HG02870 (cell line): ENCODE measurements around the gene C1QL4.
"Not testable (repeated sequence)": the region's sequence is repeated elsewhere in the genome, so short reads cannot be mapped to it uniquely, and the experiment has no call there.

Experiments
- ATAC-seq: cut with Tn5 transposase; IDR thresholded peaks from one replicate; pipeline ENCODE4 v1.9.1; 2021; ENCODE audit warnings: mild to moderate bottlenecking, moderate library complexity; ENCODE audit not compliant: unreplicated experiment

C1QL4 gene

DNA sequence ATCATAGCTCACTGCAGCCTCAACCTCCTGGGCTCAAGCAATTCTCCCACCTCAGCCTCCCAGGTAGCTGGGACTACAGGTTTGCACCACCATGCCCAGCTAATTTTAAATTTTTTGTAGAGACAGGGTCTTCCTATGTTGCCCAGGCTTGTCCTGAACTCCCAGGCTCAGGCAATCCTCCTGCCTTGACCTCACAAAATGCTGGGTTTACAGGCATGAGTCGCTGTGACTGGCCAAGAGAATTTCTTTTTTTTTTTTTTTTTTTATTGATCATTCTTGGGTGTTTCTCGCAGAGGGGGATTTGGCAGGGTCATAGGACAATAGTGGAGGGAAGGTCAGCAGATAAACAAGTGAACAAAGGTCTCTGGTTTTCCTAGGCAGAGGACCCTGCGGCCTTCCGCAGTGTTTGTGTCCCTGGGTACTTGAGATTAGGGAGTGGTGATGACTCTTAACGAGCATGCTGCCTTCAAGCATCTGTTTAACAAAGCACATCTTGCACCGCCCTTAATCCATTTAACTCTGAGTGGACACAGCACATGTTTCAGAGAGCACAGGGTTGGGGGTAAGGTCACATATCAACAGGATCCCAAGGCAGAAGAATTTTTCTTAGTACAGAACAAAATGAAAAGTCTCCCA is 54.1 kb downstream of the C1QL4 start:
- ATAC-seq = not testable (repeated sequence)
